Melanocyte of skin (primary cell): Measurements from ENCODE around the gene MYO1B. TPM values are rescaled to one million over a fixed set of nuclear protein-coding genes. Genes with fewer than 3 reads are reported as not detected.

Source experiments
- small RNA-seq, 2 donors: library from RNA; depleted of rRNA; stranded (forward); fragments of <200 nt; gene quantifications; one replicate each; pipeline ENCODE3, GENCODE V24; 2012
- total RNA-seq, 2 donors: library from RNA; depleted of rRNA; stranded (reverse); fragments of >200 nt; gene quantifications; 2 replicates each; pipeline ENCODE4 v1.2.3, GENCODE V29; 2012

Gene MYO1B
- total RNA-seq, result 100 to 1,000 TPM; 132 to 149 TPM

GRCh38 chr2:191245046-191245868, at the start of gene MYO1B:
Gene MYO1B, plus strand, starts transcription at chr2:191245404. Its CDS starts 31,492 bp downstream, at chr2:191276896.

Small RNA genes lying within 50 kb of the gene (small RNA-seq; reads per million reads assigned to genes)
- gene RNU6-1045P, result 0 reads per million in 2 donors

Other genes starting within 250 kb of the MYO1B start
- gene STAT1, start 231.2 kb upstream of the MYO1B start, total RNA-seq, result 100 to 1,000 TPM; 555 to 559 TPM
- 1 to 10 TPM in 1 of 2 donors, under 1 TPM in 1; 0.67 to 2.1 TPM for gene STAT4, start 94.4 kb upstream of the MYO1B start, total RNA-seq